MM.1S (cell line): ENCODE data around the gene SORCS2.

ENCODE experiments used
- EZH2phosphoT487 ChIP-seq: fragments of 300-600 bp; sonication (generic); IDR thresholded peaks from 2 replicates; pipeline ENCODE4 v1.6.1; 2018; ENCODE audit warnings: antibody characterized with exemption, low read length
- TF ChIP-seq, protein P1 (sequence below): fragments of 300-600 bp; sonication (generic); IDR thresholded peaks from 2 replicates; pipeline ENCODE4 v1.5.1; 2016; ENCODE audit warnings: antibody characterized with exemption, low read length, mixed read lengths

- TF ChIP-seq EZH2phosphoT487 = no peak
- TF ChIP-seq, protein P1, sequence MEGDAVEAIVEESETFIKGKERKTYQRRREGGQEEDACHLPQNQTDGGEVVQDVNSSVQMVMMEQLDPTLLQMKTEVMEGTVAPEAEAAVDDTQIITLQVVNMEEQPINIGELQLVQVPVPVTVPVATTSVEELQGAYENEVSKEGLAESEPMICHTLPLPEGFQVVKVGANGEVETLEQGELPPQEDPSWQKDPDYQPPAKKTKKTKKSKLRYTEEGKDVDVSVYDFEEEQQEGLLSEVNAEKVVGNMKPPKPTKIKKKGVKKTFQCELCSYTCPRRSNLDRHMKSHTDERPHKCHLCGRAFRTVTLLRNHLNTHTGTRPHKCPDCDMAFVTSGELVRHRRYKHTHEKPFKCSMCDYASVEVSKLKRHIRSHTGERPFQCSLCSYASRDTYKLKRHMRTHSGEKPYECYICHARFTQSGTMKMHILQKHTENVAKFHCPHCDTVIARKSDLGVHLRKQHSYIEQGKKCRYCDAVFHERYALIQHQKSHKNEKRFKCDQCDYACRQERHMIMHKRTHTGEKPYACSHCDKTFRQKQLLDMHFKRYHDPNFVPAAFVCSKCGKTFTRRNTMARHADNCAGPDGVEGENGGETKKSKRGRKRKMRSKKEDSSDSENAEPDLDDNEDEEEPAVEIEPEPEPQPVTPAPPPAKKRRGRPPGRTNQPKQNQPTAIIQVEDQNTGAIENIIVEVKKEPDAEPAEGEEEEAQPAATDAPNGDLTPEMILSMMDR = no peak
These were observed 519.1 kb downstream of the SORCS2 start for GRCh38 chr4:7711307-7711963.
